Measurements from ENCODE around the gene GSPT2.

Gene GSPT2

GRCh38 chrX:51747671-51748070 is 4.4 kb downstream of the GSPT2 start:
- H3K27me3 ChIP-seq (ENCODE audit: insufficient read depth, low read length, poor library complexity, severe bottlenecking), result no peaks in the 10 kb centered on the region
- no peak overlapping the region for H2AFZ ChIP-seq (ENCODE audit: low read length)
- peak overlapping the region; percentile 85 for H3K4me2 ChIP-seq (ENCODE audit: low read depth, low read length, poor library complexity, severe bottlenecking)
- peaks cover 39% of the 10 kb centered on the region for H3K79me2 ChIP-seq (ENCODE audit: insufficient read depth, low read length)
- H3K4me3 ChIP-seq (ENCODE audit: low read length, poor library complexity, severe bottlenecking), result no peak overlapping the region
- H3K4me1 ChIP-seq (ENCODE audit: insufficient read depth, low read length, poor library complexity, severe bottlenecking), result peaks cover 5% of the 10 kb centered on the region
- H3K9me2 ChIP-seq (replicated peaks; ENCODE audit: low read depth, low read length), result no peaks in the 10 kb centered on the region
- no peak overlapping the region for H3K9ac ChIP-seq (ENCODE audit: low read depth, low read length, poor library complexity, severe bottlenecking)
- H3K9me3 ChIP-seq (ENCODE audit: insufficient read depth, low read depth, low read length), result no peaks in the 10 kb centered on the region
- H3F3A ChIP-seq (ENCODE audit: low read depth), result no peaks in the 10 kb centered on the region
- no peaks in the 10 kb centered on the region for H3K36me3 ChIP-seq (ENCODE audit: insufficient read depth, low read length)
- H4K20me1 ChIP-seq (ENCODE audit: insufficient read depth, low read length, poor library complexity, severe bottlenecking), result peaks cover 22% of the 10 kb centered on the region
- TF ChIP-seq, protein P1, sequence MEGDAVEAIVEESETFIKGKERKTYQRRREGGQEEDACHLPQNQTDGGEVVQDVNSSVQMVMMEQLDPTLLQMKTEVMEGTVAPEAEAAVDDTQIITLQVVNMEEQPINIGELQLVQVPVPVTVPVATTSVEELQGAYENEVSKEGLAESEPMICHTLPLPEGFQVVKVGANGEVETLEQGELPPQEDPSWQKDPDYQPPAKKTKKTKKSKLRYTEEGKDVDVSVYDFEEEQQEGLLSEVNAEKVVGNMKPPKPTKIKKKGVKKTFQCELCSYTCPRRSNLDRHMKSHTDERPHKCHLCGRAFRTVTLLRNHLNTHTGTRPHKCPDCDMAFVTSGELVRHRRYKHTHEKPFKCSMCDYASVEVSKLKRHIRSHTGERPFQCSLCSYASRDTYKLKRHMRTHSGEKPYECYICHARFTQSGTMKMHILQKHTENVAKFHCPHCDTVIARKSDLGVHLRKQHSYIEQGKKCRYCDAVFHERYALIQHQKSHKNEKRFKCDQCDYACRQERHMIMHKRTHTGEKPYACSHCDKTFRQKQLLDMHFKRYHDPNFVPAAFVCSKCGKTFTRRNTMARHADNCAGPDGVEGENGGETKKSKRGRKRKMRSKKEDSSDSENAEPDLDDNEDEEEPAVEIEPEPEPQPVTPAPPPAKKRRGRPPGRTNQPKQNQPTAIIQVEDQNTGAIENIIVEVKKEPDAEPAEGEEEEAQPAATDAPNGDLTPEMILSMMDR (conservative IDR thresholded peaks at IDR 0.05; ENCODE audit: low read length), result no peak
- no peak for TF ChIP-seq EZH2phosphoT487 (IDR thresholded peaks at IDR 0.05; ENCODE audit: borderline replicate concordance)

GRCh38 chrX:51759055-51759839 is 16.0 kb downstream of the GSPT2 start:
- Histone ChIP-seq H3F3A (ENCODE audit: low read depth) (no peaks in the 10 kb centered on the region), H3K4me1 (ENCODE audit: insufficient read depth, low read length, poor library complexity, severe bottlenecking) (no peaks in the 10 kb centered on the region), H4K20me1 (ENCODE audit: insufficient read depth, low read length, poor library complexity, severe bottlenecking) (no peaks in the 10 kb centered on the region), H2AFZ (ENCODE audit: low read length) (no peak overlapping the region), H3K9me3 (ENCODE audit: insufficient read depth, low read depth, low read length) (no peaks in the 10 kb centered on the region), H3K79me2 (ENCODE audit: insufficient read depth, low read length) (no peaks in the 10 kb centered on the region), H3K9ac (ENCODE audit: low read depth, low read length, poor library complexity, severe bottlenecking) (no peak overlapping the region), H3K4me3 (ENCODE audit: low read length, poor library complexity, severe bottlenecking) (no peak overlapping the region), H3K27me3 (ENCODE audit: insufficient read depth, low read length, poor library complexity, severe bottlenecking) (no peaks in the 10 kb centered on the region), H3K9me2 (replicated peaks; ENCODE audit: low read depth, low read length) (no peaks in the 10 kb centered on the region), H3K4me2 (ENCODE audit: low read depth, low read length, poor library complexity, severe bottlenecking) (no peak overlapping the region), H3K36me3 (ENCODE audit: insufficient read depth, low read length) (no peaks in the 10 kb centered on the region)
- TF ChIP-seq EZH2phosphoT487 (IDR thresholded peaks at IDR 0.05; ENCODE audit: borderline replicate concordance), result no peak
- TF ChIP-seq, protein P1 (conservative IDR thresholded peaks at IDR 0.05; ENCODE audit: low read length), result no peak

GRCh38 chrX:51760657-51761056 is 17.4 kb downstream of the GSPT2 start:
- H3K79me2 ChIP-seq (ENCODE audit: insufficient read depth, low read length), result no peaks in the 10 kb centered on the region
- no peak overlapping the region for H3K9ac ChIP-seq (ENCODE audit: low read depth, low read length, poor library complexity, severe bottlenecking)
- no peak overlapping the region for H3K4me3 ChIP-seq (ENCODE audit: low read length, poor library complexity, severe bottlenecking)
- no peaks in the 10 kb centered on the region for H3K27me3 ChIP-seq (ENCODE audit: insufficient read depth, low read length, poor library complexity, severe bottlenecking)
- H4K20me1 ChIP-seq (ENCODE audit: insufficient read depth, low read length, poor library complexity, severe bottlenecking), result no peaks in the 10 kb centered on the region
- no peaks in the 10 kb centered on the region for H3K4me1 ChIP-seq (ENCODE audit: insufficient read depth, low read length, poor library complexity, severe bottlenecking)
- no peak overlapping the region for H2AFZ ChIP-seq (ENCODE audit: low read length)
- TF ChIP-seq, protein P1 (conservative IDR thresholded peaks at IDR 0.05; ENCODE audit: low read length), result no peak
- TF ChIP-seq EZH2phosphoT487 (IDR thresholded peaks at IDR 0.05; ENCODE audit: borderline replicate concordance), result no peak
- no peak overlapping the region for H3K4me2 ChIP-seq (ENCODE audit: low read depth, low read length, poor library complexity, severe bottlenecking)
- H3K9me2 ChIP-seq (replicated peaks; ENCODE audit: low read depth, low read length), result no peaks in the 10 kb centered on the region
- H3K36me3 ChIP-seq (ENCODE audit: insufficient read depth, low read length), result no peaks in the 10 kb centered on the region
- H3F3A ChIP-seq (ENCODE audit: low read depth), result no peaks in the 10 kb centered on the region
- no peaks in the 10 kb centered on the region for H3K9me3 ChIP-seq (ENCODE audit: insufficient read depth, low read depth, low read length)

Data from Loucy (cell line).